Ishikawa (cell line): ENCODE results near the gene PCLO.

ENCODE experiments used
- CEBPB ChIP-seq: IDR thresholded peaks from 2 replicates; pipeline ENCODE4 v1.6.1; 2012
- EP300 ChIP-seq: IDR thresholded peaks from 2 replicates; pipeline ENCODE4 v1.6.1; 2012; ENCODE audit warnings: borderline replicate concordance
- FOXM1 ChIP-seq: IDR thresholded peaks from 2 replicates; pipeline ENCODE4 v1.6.1; 2012; ENCODE audit warnings: low read depth, borderline replicate concordance
- NFIC ChIP-seq: IDR thresholded peaks from 2 replicates; pipeline ENCODE4 v1.6.1; 2012
- RAD21 ChIP-seq: IDR thresholded peaks from 2 replicates; pipeline ENCODE4 v1.6.1; 2012; ENCODE audit warnings: low read depth
- TAF1 ChIP-seq: IDR thresholded peaks from 2 replicates; pipeline ENCODE4 v1.6.1; 2012; ENCODE audit warnings: low read depth, mild to moderate bottlenecking
- TCF12 ChIP-seq: IDR thresholded peaks from 2 replicates; pipeline ENCODE4 v1.6.1; 2012; ENCODE audit warnings: low read depth
- TEAD4 ChIP-seq: IDR thresholded peaks from 2 replicates; pipeline ENCODE4 v1.6.1; 2012
- YY1 ChIP-seq: IDR thresholded peaks from 2 replicates; pipeline ENCODE4 v1.6.1; 2012; ENCODE audit warnings: low read depth
- TF ChIP-seq, protein P1 (sequence below): IDR thresholded peaks from 2 replicates; pipeline ENCODE4 v1.6.1; 2012; ENCODE audit warnings: low read depth, mild to moderate bottlenecking
- TF ChIP-seq, protein P2 (sequence below): IDR thresholded peaks from 2 replicates; pipeline ENCODE4 v1.6.1; 2012
- TF ChIP-seq, protein P3 (sequence below): IDR thresholded peaks from 2 replicates; pipeline ENCODE4 v1.6.1; 2012

DNA sequence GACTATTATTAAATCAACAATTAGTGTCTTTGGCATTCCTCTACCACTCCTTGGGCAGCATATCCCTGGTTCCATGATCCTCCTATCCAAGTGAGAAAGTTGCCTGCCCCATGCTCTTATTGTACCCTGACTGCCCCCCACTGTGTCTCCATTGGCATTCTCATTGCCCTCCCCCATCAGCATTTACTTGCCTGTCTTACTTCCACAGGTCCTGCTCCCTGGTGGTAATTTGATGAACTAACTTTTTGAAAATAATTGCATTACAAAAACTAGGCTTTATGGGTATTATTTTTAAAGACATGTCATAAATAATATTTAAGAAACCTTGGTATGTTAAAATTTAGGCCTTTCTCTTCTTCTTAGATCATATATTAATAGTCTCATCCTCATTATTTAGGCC is 346.4 kb downstream of the PCLO start:
- TF ChIP-seq YY1 (no peak), RAD21 (no peak), TAF1 (no peak), FOXM1 (no peak), TCF12 (no peak), TEAD4 (no peak), NFIC (no peak), CEBPB (no peak), EP300 (no peak)
- TF ChIP-seq, protein P1, sequence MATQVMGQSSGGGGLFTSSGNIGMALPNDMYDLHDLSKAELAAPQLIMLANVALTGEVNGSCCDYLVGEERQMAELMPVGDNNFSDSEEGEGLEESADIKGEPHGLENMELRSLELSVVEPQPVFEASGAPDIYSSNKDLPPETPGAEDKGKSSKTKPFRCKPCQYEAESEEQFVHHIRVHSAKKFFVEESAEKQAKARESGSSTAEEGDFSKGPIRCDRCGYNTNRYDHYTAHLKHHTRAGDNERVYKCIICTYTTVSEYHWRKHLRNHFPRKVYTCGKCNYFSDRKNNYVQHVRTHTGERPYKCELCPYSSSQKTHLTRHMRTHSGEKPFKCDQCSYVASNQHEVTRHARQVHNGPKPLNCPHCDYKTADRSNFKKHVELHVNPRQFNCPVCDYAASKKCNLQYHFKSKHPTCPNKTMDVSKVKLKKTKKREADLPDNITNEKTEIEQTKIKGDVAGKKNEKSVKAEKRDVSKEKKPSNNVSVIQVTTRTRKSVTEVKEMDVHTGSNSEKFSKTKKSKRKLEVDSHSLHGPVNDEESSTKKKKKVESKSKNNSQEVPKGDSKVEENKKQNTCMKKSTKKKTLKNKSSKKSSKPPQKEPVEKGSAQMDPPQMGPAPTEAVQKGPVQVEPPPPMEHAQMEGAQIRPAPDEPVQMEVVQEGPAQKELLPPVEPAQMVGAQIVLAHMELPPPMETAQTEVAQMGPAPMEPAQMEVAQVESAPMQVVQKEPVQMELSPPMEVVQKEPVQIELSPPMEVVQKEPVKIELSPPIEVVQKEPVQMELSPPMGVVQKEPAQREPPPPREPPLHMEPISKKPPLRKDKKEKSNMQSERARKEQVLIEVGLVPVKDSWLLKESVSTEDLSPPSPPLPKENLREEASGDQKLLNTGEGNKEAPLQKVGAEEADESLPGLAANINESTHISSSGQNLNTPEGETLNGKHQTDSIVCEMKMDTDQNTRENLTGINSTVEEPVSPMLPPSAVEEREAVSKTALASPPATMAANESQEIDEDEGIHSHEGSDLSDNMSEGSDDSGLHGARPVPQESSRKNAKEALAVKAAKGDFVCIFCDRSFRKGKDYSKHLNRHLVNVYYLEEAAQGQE = no peak
- TF ChIP-seq, protein P2, sequence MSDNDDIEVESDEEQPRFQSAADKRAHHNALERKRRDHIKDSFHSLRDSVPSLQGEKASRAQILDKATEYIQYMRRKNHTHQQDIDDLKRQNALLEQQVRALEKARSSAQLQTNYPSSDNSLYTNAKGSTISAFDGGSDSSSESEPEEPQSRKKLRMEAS = no peak
- TF ChIP-seq, protein P3, sequence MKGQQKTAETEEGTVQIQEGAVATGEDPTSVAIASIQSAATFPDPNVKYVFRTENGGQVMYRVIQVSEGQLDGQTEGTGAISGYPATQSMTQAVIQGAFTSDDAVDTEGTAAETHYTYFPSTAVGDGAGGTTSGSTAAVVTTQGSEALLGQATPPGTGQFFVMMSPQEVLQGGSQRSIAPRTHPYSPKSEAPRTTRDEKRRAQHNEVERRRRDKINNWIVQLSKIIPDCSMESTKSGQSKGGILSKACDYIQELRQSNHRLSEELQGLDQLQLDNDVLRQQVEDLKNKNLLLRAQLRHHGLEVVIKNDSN = no peak
